GM19035 (cell line): ENCODE data around the gene TPM3.
A peak's percentile ranks its signal among the peaks of the same experiment; 100 is the strongest.
"Not testable (repeated sequence)": the region's sequence is repeated elsewhere in the genome, so short reads cannot be mapped to it uniquely, and the experiment has no call there.

ENCODE experiments used
- ATAC-seq: cut with Tn5 transposase; IDR thresholded peaks from one replicate; pipeline ENCODE4 v1.9.1; 2021; ENCODE audit not compliant: unreplicated experiment

TPM3 gene

GRCh38 chr1:154206196-154206595 is 14.3 kb upstream of the TPM3 start, which contains the start of gene CFAP141:
Gene CFAP141 (minus strand): TSS chr1:154206333. CDS start chr1:154206307, 26 bp downstream.
- no peak for ATAC-seq

- not testable (repeated sequence) for ATAC-seq
Measured at GRCh38 chr1:154205778-154206177, 13.9 kb upstream of the TPM3 start.

GRCh38 chr1:154199563-154199879 is 7.6 kb upstream of the TPM3 start:
- no peak for ATAC-seq

DNA sequence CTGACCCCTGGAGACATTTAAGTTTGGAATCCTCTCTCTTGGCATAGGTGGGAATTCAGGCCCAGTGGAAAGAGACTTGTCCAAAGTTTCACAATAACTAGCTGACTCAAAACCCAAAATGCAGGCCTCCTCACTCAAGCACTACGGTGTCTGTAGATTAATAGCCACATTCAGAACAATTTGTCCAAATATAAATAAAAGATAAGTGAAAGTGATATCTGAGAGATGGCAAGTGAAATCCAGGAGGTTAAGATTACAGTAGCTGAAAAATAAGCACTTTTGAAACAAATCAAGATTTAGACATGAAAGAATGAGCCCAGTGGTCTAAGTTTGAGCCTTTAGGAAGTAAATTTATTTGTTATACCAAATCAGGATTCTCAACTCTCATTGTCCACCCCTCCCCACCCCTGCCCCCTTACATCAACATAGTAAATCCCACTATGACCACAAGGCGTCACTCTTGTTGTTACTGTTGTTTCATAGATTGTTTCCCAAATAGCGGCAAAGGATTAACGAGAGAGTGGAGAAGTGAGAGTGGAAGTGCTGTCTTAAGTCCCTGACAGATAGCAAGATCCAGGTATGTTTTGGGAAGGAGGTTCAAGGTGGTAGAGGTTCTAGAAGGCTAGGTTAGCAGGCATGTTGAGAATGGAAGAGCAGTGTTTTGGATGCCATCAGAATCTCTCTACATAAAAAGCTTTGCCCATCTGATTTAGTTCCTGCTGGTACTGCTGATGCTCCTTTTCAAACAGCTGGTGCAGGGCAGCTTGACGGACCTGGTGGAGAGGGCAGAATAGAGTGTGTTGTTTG is 7.1 kb upstream of the TPM3 start:
- no peak for ATAC-seq

GRCh38 chr1:154193821-154194220 is 1.9 kb upstream of the TPM3 start:
- ATAC-seq = no peak

DNA sequence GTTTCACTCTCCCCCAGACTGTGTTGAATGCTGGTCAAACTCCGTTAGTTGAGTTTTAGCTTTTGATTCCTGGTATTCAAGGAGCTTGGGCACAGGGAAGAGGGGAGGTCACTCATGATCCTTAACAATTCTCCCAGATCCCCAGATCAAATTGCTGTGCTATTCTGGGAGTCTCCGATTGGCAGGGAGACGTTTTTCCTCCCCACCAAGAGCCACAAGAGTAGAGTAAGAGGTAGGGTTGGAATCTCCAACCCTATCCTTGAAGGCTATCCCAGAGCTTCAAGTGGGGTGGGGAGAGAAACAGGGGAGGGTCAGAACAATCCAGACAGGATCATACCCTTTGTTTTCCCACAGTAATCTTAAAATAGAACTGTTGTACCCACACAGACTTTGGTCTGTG is 576 bp upstream of the TPM3 start:
- no peak for ATAC-seq

DNA sequence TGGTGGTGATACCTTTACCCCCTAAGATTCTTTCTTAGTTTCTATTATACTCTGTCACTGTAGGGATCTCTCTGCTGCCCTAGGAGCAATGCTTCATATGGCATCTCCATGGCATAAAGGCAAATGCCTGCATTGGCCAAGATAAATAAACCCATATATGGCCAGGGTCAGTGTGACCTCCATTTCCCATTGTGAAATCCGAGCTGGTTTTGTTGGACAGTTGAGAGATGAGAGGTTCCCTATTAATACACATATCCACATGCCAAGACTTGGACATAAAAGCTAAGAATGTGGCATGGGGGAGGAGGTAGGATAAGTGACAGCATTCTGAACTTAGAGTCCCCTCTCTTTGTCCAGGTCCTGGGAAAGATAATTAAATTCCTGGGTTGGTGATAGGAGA is 1.4 kb downstream of the TPM3 start:
- no peak for ATAC-seq

GRCh38 chr1:154186852-154187501 is 4.9 kb downstream of the TPM3 start:
- ATAC-seq = no peak

DNA sequence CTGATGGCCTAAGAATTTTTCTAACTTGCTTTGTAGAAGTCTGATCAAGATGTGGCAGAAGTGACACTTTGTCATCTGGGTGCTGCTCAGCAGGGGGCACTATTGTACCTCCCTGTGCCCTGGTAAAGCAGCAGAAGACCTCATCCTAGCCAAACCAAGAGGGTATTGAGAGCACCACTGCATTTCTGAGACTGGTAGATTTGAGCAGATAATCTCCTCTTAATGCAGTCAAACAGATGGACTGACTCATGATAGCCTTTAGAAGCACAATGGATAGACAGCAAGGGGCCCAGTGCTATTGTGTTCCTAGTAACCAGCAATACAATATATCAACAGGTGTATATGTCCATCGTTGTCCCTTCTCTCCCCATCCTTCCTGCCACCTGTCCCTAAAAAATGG is 5.7 kb downstream of the TPM3 start:
- no peak for ATAC-seq

DNA sequence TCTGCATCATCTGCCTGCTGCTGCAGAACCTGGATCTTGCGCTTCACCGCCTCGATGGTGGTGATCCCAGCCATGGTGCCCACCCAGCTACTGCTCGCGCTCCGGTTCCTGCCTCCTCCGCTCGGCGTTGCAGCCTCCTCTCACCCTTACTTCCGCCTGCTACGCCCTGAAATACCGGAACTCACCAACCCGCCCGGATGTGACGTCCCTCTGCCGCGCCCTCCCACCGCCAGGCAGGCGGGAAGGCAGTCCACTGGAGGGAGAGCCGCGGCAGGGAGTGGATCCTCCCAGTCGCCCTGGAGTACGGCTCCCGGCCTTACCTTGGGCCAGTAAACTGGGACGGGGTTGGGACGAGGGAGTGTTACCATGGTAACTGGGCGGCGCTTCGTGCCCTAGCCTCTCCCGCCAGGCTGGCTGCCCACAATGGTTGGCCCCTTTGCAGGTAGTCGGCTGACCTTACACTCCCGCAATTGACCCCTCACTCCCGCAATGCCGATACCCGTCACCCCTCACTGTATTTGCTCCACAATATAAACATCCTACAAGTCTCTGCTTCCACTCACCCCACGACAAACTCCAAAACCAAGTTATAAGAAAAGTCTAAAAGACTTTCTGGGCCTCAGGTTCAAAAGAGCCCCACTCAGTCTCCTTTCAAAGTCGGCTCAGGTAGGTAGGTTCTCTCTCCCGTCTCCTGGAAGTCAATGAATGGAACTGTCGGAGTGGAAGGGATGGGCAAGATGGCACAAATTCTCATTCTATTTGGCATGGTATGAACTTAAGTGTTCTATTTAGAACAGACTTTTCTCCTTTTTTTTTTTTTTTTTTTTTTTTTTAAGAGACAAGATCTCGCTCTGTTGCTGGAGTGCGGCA is 8.6 kb downstream of the TPM3 start:
- ATAC-seq = peak; percentile 79

- ATAC-seq = peak; percentile 41
Measured at GRCh38 chr1:154182344-154183045, 9.4 kb downstream of the TPM3 start.

GRCh38 chr1:154181944-154182343 is 10.0 kb downstream of the TPM3 start:
- no peak for ATAC-seq

DNA sequence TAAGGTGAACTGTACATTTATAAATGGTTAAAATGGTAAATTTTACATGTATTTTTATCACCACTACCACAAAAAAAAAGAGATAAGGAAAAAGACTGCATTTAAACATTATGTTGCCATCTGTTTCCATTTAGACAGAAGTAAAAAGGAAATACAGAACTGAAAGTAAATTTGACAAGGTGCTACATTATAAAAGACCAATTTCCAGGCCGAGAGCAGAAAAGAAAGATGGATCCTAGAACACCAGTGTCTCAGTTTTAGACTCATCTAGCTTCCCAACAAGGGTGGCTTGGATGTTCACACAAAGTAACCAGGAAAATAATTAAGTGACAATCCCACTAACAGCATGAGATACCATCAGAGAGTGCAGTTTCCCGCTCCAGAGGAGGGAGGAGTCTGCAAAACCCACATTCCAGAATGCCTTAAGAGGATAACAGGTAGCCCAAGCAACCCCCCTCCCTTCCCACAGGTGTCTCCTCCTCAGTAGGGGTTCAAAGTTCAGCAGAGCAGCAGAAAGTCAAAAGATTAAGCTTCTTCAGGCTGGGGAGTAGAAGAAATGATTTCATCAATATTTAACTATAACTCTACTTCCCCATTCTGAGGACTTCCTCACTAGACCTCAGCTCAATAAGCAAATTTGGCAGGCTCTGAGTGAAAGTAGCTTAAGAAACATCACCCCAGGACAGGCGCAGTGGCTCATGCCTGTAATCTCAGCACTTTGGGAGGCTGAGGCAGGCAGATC is 11.8 kb downstream of the TPM3 start:
- ATAC-seq = no peak

- ATAC-seq = no peak
Measured at GRCh38 chr1:154178911-154179811, 12.7 kb downstream of the TPM3 start.

DNA sequence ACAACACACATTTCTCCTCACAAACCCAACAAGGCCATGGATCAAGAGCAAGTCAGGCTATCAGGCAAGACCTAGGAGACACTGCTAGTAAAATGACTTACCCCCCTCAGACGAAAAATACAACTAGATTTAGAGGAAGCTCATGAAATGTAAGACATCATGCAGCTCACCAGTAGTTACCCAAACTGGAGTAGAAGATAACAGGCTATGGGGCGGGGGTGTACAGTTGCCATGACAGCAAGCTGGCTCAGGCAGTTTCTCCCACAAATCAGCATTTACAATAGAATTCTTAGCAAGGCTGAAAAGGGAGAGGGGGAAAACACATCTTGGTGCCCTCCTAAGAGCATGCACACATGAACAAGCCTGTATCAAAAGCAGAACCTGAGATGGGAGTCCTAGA is 13.9 kb downstream of the TPM3 start:
- no peak for ATAC-seq

- ATAC-seq = no peak
Measured at GRCh38 chr1:154176337-154176736, 15.6 kb downstream of the TPM3 start.

DNA sequence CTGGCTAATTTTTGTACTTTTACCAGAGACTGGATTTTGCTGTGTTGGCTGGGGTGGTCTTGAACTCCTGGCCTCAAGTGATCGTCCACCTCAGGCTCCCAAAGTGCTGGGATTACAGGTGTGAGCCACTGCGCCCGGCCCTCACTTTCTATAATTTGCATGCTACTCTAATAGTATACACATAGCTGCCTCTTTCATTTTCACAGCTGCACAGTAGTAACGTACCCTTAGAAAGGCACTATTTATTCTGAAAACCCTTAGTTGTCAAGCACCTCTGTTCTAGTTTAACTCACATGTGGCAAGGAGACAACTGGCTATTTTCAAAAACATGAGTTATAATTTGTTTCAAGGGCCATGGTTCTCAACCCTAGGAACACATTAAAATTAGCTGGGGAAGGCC is 17.2 kb downstream of the TPM3 start:
- ATAC-seq = no peak

DNA sequence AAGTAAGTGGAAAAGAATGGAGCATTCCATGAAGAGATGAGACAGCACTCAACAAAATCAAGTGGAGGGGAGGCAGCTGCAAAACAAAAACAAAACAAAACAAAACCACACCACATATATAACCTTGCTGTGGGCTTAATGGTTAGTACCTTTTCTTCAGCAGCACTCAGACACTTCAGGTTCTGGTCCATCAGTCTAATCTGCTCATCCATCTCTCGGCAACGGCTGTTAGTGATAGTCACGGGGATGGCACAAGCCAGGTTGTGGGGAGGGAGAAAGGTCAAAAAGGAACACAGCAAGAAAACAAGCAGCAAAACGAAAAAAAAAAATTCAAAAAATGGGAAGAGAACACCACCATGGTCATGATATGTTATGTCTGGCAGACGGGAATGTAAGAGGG is 20.0 kb downstream of the TPM3 start:
- ATAC-seq = no peak

DNA sequence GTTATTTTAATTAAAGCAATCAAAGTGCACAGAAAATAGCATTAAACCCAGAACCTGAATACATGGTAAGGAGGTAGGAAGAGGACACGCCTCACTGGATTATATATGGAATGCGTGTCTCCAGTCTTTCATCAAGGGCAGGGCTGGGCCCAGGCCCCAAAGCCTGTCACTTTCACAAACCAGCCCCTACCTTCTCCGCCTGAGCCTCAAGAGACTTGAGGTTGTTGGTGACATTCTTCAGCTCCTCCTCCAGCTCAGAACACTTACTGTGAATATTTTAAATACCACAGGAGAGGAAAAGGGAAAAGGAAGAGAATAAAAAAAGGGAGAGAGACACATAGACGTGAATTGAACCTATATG is 20.7 kb downstream of the TPM3 start:
- no peak for ATAC-seq
